GM06990 (cell line): ENCODE data around the gene SLC35F3.
A peak's percentile ranks its signal among the peaks of the same experiment; 100 is the strongest.

Experiments used
- DNase-seq: peaks from one replicate; pipeline ENCODE4 v3.0.0-alpha.2; 2011; ENCODE audit not compliant: insufficient read length; ENCODE audit errors: extremely low read depth
- H3K27me3 ChIP-seq: replicated peaks from 2 replicates; pipeline ENCODE4 v1.6.0; 2011; ENCODE audit warnings: low read length; ENCODE audit not compliant: control insufficient read depth, insufficient read depth
- H3K36me3 ChIP-seq: 2 replicates; pipeline ENCODE4 v1.5.1; 2011; ENCODE audit warnings: low read length; ENCODE audit not compliant: control insufficient read depth, insufficient read depth
- H3K4me3 ChIP-seq: replicated peaks from 2 replicates; pipeline ENCODE4 v1.5.1; 2011; ENCODE audit warnings: low read depth, mild to moderate bottlenecking, control low read depth, low read length
- CTCF ChIP-seq: IDR thresholded peaks from 2 replicates; pipeline ENCODE4 v1.5.1; 2011; ENCODE audit warnings: low read length, control low read depth, mild to moderate bottlenecking, inconsistent platforms; ENCODE audit not compliant: insufficient read depth, poor library complexity, severe bottlenecking

Gene SLC35F3

GRCh38 chr1:234357831-234358230, 453.4 kb downstream of the SLC35F3 start:
- no peaks in the 10 kb centered on the region for H3K36me3 ChIP-seq
- no peak for TF ChIP-seq CTCF
- H3K4me3 ChIP-seq, result peak overlapping the region; percentile 65
- H3K27me3 ChIP-seq, result no peaks in the 10 kb centered on the region
- no peak for DNase-seq

GRCh38 chr1:234361102-234361603, 456.7 kb downstream of the SLC35F3 start:
- Histone ChIP-seq H3K27me3 (no peaks in the 10 kb centered on the region), H3K36me3 (no peaks in the 10 kb centered on the region), H3K4me3 (no peak overlapping the region)
- no peak for DNase-seq
- TF ChIP-seq CTCF, result no peak

- Histone ChIP-seq H3K36me3 (no peaks in the 10 kb centered on the region), H3K27me3 (no peaks in the 10 kb centered on the region), H3K4me3 (no peak overlapping the region)
- TF ChIP-seq CTCF, result no peak
- no peak for DNase-seq
These were observed 458.1 kb downstream of the SLC35F3 start for GRCh38 chr1:234362558-234362957.

GRCh38 chr1:234368320-234369032, 464.0 kb downstream of the SLC35F3 start:
- Histone ChIP-seq H3K27me3 (no peaks in the 10 kb centered on the region), H3K4me3 (no peak overlapping the region), H3K36me3 (no peaks in the 10 kb centered on the region)
- TF ChIP-seq CTCF, result no peak
- no peak for DNase-seq

- Histone ChIP-seq H3K4me3 (no peak overlapping the region), H3K36me3 (no peaks in the 10 kb centered on the region), H3K27me3 (no peaks in the 10 kb centered on the region)
- TF ChIP-seq CTCF, result no peak
- DNase-seq, result no peak
These were observed 464.6 kb downstream of the SLC35F3 start for GRCh38 chr1:234369033-234369430.
